H1 (cell line): ENCODE results near the gene MYO15A. TPM values are rescaled to one million over a fixed set of nuclear protein-coding genes. Genes with fewer than 3 reads are reported as not detected.

Source experiments
- CTCF ChIA-PET: fragments of 300-600 bp; sonication (Branson Sonifier 250); formaldehyde crosslinking; loops from one replicate; lab custom pipeline; 2021; ENCODE audit not compliant: partially characterized antibody; lab: Charles Lee
- POLR2A ChIA-PET: fragments of 300-600 bp; sonication (Branson Sonifier 250); formaldehyde crosslinking; loops from one replicate; lab custom pipeline; 2021; ENCODE audit warnings: inconsistent platforms; ENCODE audit not compliant: partially characterized antibody; lab: Charles Lee
- DNase-seq, 2 experiments: peaks; one replicate each; pipeline versions ENCODE4 v3.0.0 to v3.0.0-alpha.2; 2010 to 2022; ENCODE audit warnings: low spot score in 2 of 2, low read depth in 1 of 2, mixed read lengths in 1 of 2
- FAIRE-seq: peaks from 2 replicates; lab custom pipeline; 2011; peaks lifted over from hg19 to GRCh38; lab: Jason Lieb, UNC
- H2AFZ ChIP-seq: 2 replicates; pipeline ENCODE4 v1.8.1; 2012; ENCODE audit warnings: low read length, inconsistent platforms
- H2AK5ac ChIP-seq: 2 replicates; pipeline ENCODE4 v1.6.1; 2013; ENCODE audit warnings: low read depth, low read length
- H2BK120ac ChIP-seq: replicated peaks from 2 replicates; pipeline ENCODE3; 2013; ENCODE audit warnings: low read depth, low read length, inconsistent platforms
- H2BK12ac ChIP-seq: 2 replicates; pipeline ENCODE4 v1.6.1; 2013; ENCODE audit warnings: low read depth, low read length
- H2BK15ac ChIP-seq: 2 replicates; pipeline ENCODE4 v1.6.1; 2013; ENCODE audit warnings: low read length
- H2BK20ac ChIP-seq: 2 replicates; pipeline ENCODE4 v1.6.1; 2013; ENCODE audit warnings: low read length
- H2BK5ac ChIP-seq: 2 replicates; pipeline ENCODE4 v1.6.1; 2013; ENCODE audit warnings: low read depth, low read length
- H3K14ac ChIP-seq: 2 replicates; pipeline ENCODE4 v1.6.1; 2013; ENCODE audit warnings: inconsistent platforms; ENCODE audit not compliant: insufficient read length
- H3K18ac ChIP-seq: 2 replicates; pipeline ENCODE4 v1.6.1; 2013; ENCODE audit warnings: low read length; ENCODE audit errors: extremely low read depth
- H3K23ac ChIP-seq: 2 replicates; pipeline ENCODE4 v1.6.1; 2013; ENCODE audit warnings: inconsistent platforms; ENCODE audit not compliant: insufficient read length
- H3K23me2 ChIP-seq: 2 replicates; pipeline ENCODE4 v1.6.1; 2013; ENCODE audit warnings: low read depth, low read length
- H3K27ac ChIP-seq: 2 replicates; pipeline ENCODE4 v1.6.1; 2011; ENCODE audit warnings: low read depth, low read length, inconsistent platforms
- H3K27me3 ChIP-seq, 4 experiments: replicated peaks in 1 of 4; 1 replicate in 1 of 4; 2 replicates in 3 of 4; pipeline versions ENCODE4 v1.6.1 to v1.8.1; 2011 to 2013; ENCODE audit warnings: low read length in 3 of 4, mild to moderate bottlenecking in 3 of 4, inconsistent platforms in 2 of 4, mixed read lengths in 2 of 4, moderate library complexity in 1 of 4; ENCODE audit not compliant: control insufficient read depth in 3 of 4, insufficient read depth in 3 of 4; ENCODE audit errors: extremely low read depth in 1 of 4
- H3K36me3 ChIP-seq, 4 experiments: 2 replicates each; pipeline versions ENCODE4 v1.6.1 to v1.8.1; 2011 to 2013; ENCODE audit warnings: mild to moderate bottlenecking in 4 of 4, low read length in 3 of 4, moderate library complexity in 2 of 4, control low read depth in 1 of 4, inconsistent platforms in 1 of 4; ENCODE audit not compliant: insufficient read depth in 4 of 4, control insufficient read depth in 2 of 4
- H3K4ac ChIP-seq: replicated peaks from 2 replicates; pipeline ENCODE3; 2013; ENCODE audit warnings: low read length, low read depth, mixed read lengths, inconsistent platforms; ENCODE audit not compliant: insufficient read length
- H3K4me1 ChIP-seq, 4 experiments: replicated peaks in 1 of 4; 1 replicate in 1 of 4; 2 replicates in 3 of 4; pipeline versions ENCODE4 v1.6.1 to v1.8.1; 2011 to 2013; ENCODE audit warnings: low read length in 3 of 4, inconsistent platforms in 2 of 4, mixed read lengths in 1 of 4; ENCODE audit not compliant: insufficient read depth in 4 of 4, control insufficient read depth in 3 of 4
- H3K4me2 ChIP-seq, 2 experiments: 2 replicates each; pipeline versions ENCODE4 v1.6.1 to v1.8.1; 2011 to 2013; ENCODE audit warnings: low read depth in 2 of 2, low read length in 2 of 2, control low read depth in 1 of 2, inconsistent platforms in 1 of 2, mild to moderate bottlenecking in 1 of 2; ENCODE audit not compliant: insufficient read depth in 1 of 2
- H3K4me3 ChIP-seq, 4 experiments: fragments of 200-600, 300-600 bp in 1 of 4; sonication (generic), shearing (Covaris generic), sonication (Bioruptor Twin) in 1 of 4; 2 replicates each; pipeline versions ENCODE4 v1.5.1 to v1.8.1; 2011 to 2016; ENCODE audit warnings: low read length in 4 of 4, low read depth in 3 of 4, control low read depth in 2 of 4, inconsistent platforms in 2 of 4, mild to moderate bottlenecking in 2 of 4, mixed read lengths in 1 of 4, moderate library complexity in 1 of 4; ENCODE audit not compliant: insufficient read depth in 2 of 4; ENCODE audit errors: extremely low read depth in 1 of 4
- H3K56ac ChIP-seq: replicated peaks from 2 replicates; pipeline ENCODE3; 2013; ENCODE audit warnings: low read depth, mild to moderate bottlenecking, mixed read lengths, low read length, inconsistent platforms; ENCODE audit not compliant: insufficient read length
- H3K79me1 ChIP-seq: 2 replicates; pipeline ENCODE4 v1.6.1; 2013; ENCODE audit warnings: low read depth, low read length, control low read depth
- H3K79me2 ChIP-seq, 2 experiments: 2 replicates each; pipeline versions ENCODE4 v1.6.1 to v1.8.1; 2012 to 2013; ENCODE audit warnings: low read length in 2 of 2, mild to moderate bottlenecking in 2 of 2, inconsistent platforms in 1 of 2; ENCODE audit not compliant: insufficient read depth in 2 of 2, control insufficient read depth in 1 of 2
- H3K9ac ChIP-seq, 4 experiments: replicated peaks in 1 of 4; 1 replicate in 1 of 4; 2 replicates in 3 of 4; pipeline versions ENCODE4 v1.6.1 to v1.8.1; 2011 to 2013; ENCODE audit warnings: low read depth in 3 of 4, low read length in 3 of 4, control low read depth in 2 of 4, mild to moderate bottlenecking in 2 of 4, moderate library complexity in 2 of 4, inconsistent platforms in 1 of 4; ENCODE audit errors: extremely low read depth in 1 of 4
- H3K9me3 ChIP-seq, 2 experiments: 2 replicates each; pipeline versions ENCODE4 v1.6.1 to v1.8.1; 2012 to 2013; ENCODE audit warnings: mild to moderate bottlenecking in 2 of 2, moderate library complexity in 2 of 2, control low read depth in 1 of 2, inconsistent platforms in 1 of 2, low read depth in 1 of 2, low read length in 1 of 2, mixed read lengths in 1 of 2; ENCODE audit not compliant: insufficient read depth in 2 of 2
- H4K20me1 ChIP-seq, 2 experiments: replicated peaks in 1 of 2; 2 replicates each; pipeline versions ENCODE3 to v1.8.1; 2011 to 2013; ENCODE audit warnings: inconsistent platforms in 2 of 2, low read length in 2 of 2, mild to moderate bottlenecking in 1 of 2; ENCODE audit not compliant: insufficient read depth in 2 of 2, control insufficient read depth in 1 of 2
- H4K5ac ChIP-seq: 2 replicates; pipeline ENCODE4 v1.6.1; 2013; ENCODE audit warnings: low read length, low read depth, mixed read lengths, inconsistent platforms; ENCODE audit not compliant: insufficient read length
- H4K8ac ChIP-seq: 2 replicates; pipeline ENCODE4 v1.8.0; 2013; ENCODE audit warnings: mild to moderate bottlenecking, moderate library complexity, low read length, inconsistent platforms; ENCODE audit not compliant: insufficient read depth; ENCODE audit errors: extremely low read depth
- H4K91ac ChIP-seq: replicated peaks from 2 replicates; pipeline ENCODE3; 2013; ENCODE audit warnings: low read length, mixed read lengths, inconsistent platforms; ENCODE audit not compliant: insufficient read length
- CBX5 ChIP-seq: fragments of 300-800, 300-1000 bp; sonication (generic); IDR thresholded peaks from 2 replicates; pipeline ENCODE4 v1.7.1; 2016; ENCODE audit warnings: antibody characterized with exemption, low read length, low read depth
- KDM4A ChIP-seq: IDR thresholded peaks from one replicate; pipeline ENCODE4 v1.7.1; 2012; ENCODE audit warnings: low read depth, mild to moderate bottlenecking, moderate library complexity, low read length, inconsistent platforms; ENCODE audit not compliant: severe bottlenecking
- MAFK ChIP-seq: IDR thresholded peaks from 2 replicates; pipeline ENCODE4 v1.6.1; 2012; ENCODE audit warnings: low read depth, mild to moderate bottlenecking, improper control_type of control experiment, low read length
- NANOG ChIP-seq: IDR thresholded peaks from 2 replicates; pipeline ENCODE4 v1.6.1; 2011; ENCODE audit warnings: low read length, low read depth, mild to moderate bottlenecking, inconsistent platforms; ENCODE audit not compliant: insufficient read depth, poor library complexity, severe bottlenecking
- RNF2 ChIP-seq: fragments of 200-900, 300-1000 bp; sonication (generic); IDR thresholded peaks from 2 replicates; pipeline ENCODE4 v1.7.1; 2016; ENCODE audit warnings: borderline replicate concordance, low read depth, mild to moderate bottlenecking, antibody characterized with exemption, low read length; ENCODE audit not compliant: poor library complexity, severe bottlenecking; ENCODE audit errors: missing control alignments
- SAP30 ChIP-seq: fragments of 300-600 bp; sonication (generic); IDR thresholded peaks from 2 replicates; pipeline ENCODE4 v1.7.1; 2012; ENCODE audit warnings: low read length, moderate library complexity, mild to moderate bottlenecking, inconsistent platforms; ENCODE audit not compliant: insufficient read depth, insufficient replicate concordance
- SIN3A ChIP-seq, 2 experiments: IDR thresholded peaks in 1 of 2; conservative IDR thresholded peaks in 1 of 2; 2 replicates each; pipeline ENCODE4 v1.6.1; 2011 to 2012; ENCODE audit warnings: low read length in 2 of 2, improper control_type of control experiment in 1 of 2, low read depth in 1 of 2, mild to moderate bottlenecking in 1 of 2
- SP1 ChIP-seq: IDR thresholded peaks from 2 replicates; pipeline ENCODE4 v1.6.1; 2011; ENCODE audit warnings: low read depth, low read length
- SUZ12 ChIP-seq: fragments of 200-600 bp; sonication (generic); IDR thresholded peaks from 2 replicates; pipeline ENCODE4 v1.6.1; 2012; ENCODE audit warnings: mild to moderate bottlenecking, inconsistent platforms, low read length, moderate library complexity, mixed read lengths
- WGBS, 2 experiments: shearing (Covaris generic) in 1 of 2; methylation state at CpG; one replicate each; pipeline versions ENCODE4 v1.1.6 to v1.1.7; 2013 to 2015; ENCODE audit warnings: low lambda C conversion rate in 2 of 2, mixed read lengths in 2 of 2, inconsistent platforms in 1 of 2, low coverage in 1 of 2, missing lambda C conversion rate in 1 of 2; ENCODE audit not compliant: insufficient replicate concordance in 2 of 2, insufficient coverage in 1 of 2, insufficient read length in 1 of 2; ENCODE audit errors: extremely low coverage in 1 of 2, missing lambda C conversion rate in 1 of 2; 5-methylcytosine and 5-hydroxymethylcytosine counted together
- polyA plus RNA-seq, 7 experiments: library from polyadenylated mRNA; depleted of rRNA in 3 of 7; stranded (reverse) in 5 of 7; unstranded in 2 of 7; fragments of >200 nt in 5 of 7; fragments of 200-250 nt in 2 of 7; gene quantifications; 1 replicate in 5 of 7; 2 replicates in 1 of 7; 4 replicates in 1 of 7; pipeline versions ENCODE4 v1.2.1 to v1.2.3, GENCODE V29; 2011 to 2013; ENCODE audit warnings: missing spikeins in 2 of 7, mixed read lengths in 2 of 7
- total RNA-seq: library from RNA; stranded (reverse); fragmentation: NEBNext Ultra II Directional; extraction: Animal tissue kit (Norgen Biotek cat#: 25700); gene quantifications from 2 replicates; pipeline ENCODE4 v1.2.1, GENCODE V29; 2021
- TF ChIP-seq, protein P1 (sequence below): IDR thresholded peaks from 2 replicates; pipeline ENCODE4 v1.6.1; 2012; ENCODE audit warnings: inconsistent platforms
- TF ChIP-seq, protein P2 (sequence below): IDR thresholded peaks from 2 replicates; pipeline ENCODE4 v1.6.1; 2011; ENCODE audit warnings: low read depth, mild to moderate bottlenecking, low read length; ENCODE audit not compliant: insufficient read depth

The MYO15A gene
- total and polyA plus RNA-seq, 2 of the 8 experiments (the other 6 are each of a cell fraction or from before 2014, with no cell fraction given): 1.6 to 4.2 TPM

DNA sequence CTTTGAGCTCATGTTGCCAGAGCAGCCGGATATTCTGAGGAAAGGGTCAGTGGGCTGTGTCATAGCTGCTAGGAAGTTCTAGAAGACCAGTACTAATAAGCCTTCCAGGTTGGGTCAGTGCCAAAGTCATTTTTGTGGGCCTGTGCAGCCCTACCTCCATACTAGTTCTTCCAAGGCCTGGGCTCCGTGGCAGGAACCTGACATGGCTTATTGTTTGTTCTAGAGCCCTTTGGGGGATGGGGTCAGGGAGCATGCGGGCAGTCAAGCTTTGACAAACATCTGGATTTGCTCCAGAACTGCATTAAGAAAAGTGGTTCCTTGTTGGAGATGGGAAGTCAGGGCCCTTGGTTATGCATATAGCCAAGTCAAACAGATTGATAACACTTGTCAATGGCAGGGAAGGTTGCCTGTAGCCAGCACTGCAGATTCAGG lies 82.7 kb downstream of the MYO15A start:
- no peak overlapping the region for H4K91ac ChIP-seq
- H3K9me3 ChIP-seq: no peaks in the 10 kb centered on the region
- H3K14ac ChIP-seq: no peak overlapping the region
- no peak overlapping the region for H3K4me3 ChIP-seq
- FAIRE-seq: no peak
- TF ChIP-seq, protein P1, sequence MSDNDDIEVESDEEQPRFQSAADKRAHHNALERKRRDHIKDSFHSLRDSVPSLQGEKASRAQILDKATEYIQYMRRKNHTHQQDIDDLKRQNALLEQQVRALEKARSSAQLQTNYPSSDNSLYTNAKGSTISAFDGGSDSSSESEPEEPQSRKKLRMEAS: no peak
- no peak for TF ChIP-seq RNF2
- TF ChIP-seq, protein P2, sequence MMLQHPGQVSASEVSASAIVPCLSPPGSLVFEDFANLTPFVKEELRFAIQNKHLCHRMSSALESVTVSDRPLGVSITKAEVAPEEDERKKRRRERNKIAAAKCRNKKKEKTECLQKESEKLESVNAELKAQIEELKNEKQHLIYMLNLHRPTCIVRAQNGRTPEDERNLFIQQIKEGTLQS: no peak
- no peak for TF ChIP-seq SIN3A (conservative IDR thresholded peaks at IDR 0.05 in 1 of 2, IDR thresholded peaks at IDR 0.05 in 1 of 2; ENCODE audit: low read depth in 1 of 2, low read length in 2 of 2)
- no peak for TF ChIP-seq NANOG
- TF ChIP-seq SP1: no peak
- no peak for TF ChIP-seq CBX5
- TF ChIP-seq SAP30: no peak
- no peak for TF ChIP-seq MAFK
- no peak for TF ChIP-seq SUZ12
- no peak for TF ChIP-seq KDM4A
- H2BK5ac ChIP-seq: no peak overlapping the region
- peaks cover 15 to 32% (median 23%) of the 10 kb centered on the region in 4 experiments; a peak in 7 of 8 replicates for H3K36me3 ChIP-seq
- peaks cover 0 to 4% (median 2%) of the 10 kb centered on the region in 4 experiments; a peak in 4 of 7 replicates for H3K4me1 ChIP-seq
- H3K23ac ChIP-seq: no peak overlapping the region
- H3K18ac ChIP-seq: no peak overlapping the region
- ChIA-PET POLR2A (interaction anchor here (0.5 to 4.8 kb wide), 4 partner anchors 8 to 33 kb away, joined by 3 to 20 read pairs (median 8); partner anchors contain the start of gene ALKBH5), CTCF (interaction anchor here (0.5 to 11.2 kb wide), 12 partner anchors 11 to 137 kb away, joined by 3 to 122 read pairs (median 7); no protein-coding TSS in a partner anchor)
- WGBS, 2 experiments: 85% methylated on average over 3 of the region's 3 CpGs; no CpG with 5 or more reads in 1 of the 2 experiments
- H4K8ac ChIP-seq: no peak overlapping the region
- H2BK120ac ChIP-seq: no peak overlapping the region
- no peaks in the 10 kb centered on the region for H3K27me3 ChIP-seq
- H4K20me1 ChIP-seq: peaks cover 31 to 34% of the 10 kb centered on the region in 2 experiments
- no peak overlapping the region for H2BK12ac ChIP-seq
- H3K56ac ChIP-seq: no peak overlapping the region
- no peak overlapping the region for H3K9ac ChIP-seq
- H3K27ac ChIP-seq: no peak overlapping the region
- no peak overlapping the region for H4K5ac ChIP-seq
- peaks cover 38% of the 10 kb centered on the region for H3K79me1 ChIP-seq
- no peaks in the 10 kb centered on the region; the same call in 1 of the 2 replicates for H3K23me2 ChIP-seq
- no peak overlapping the region for H3K4ac ChIP-seq
- H2AFZ ChIP-seq: no peak overlapping the region
- no peak overlapping the region for H2AK5ac ChIP-seq
- no peak overlapping the region for H2BK20ac ChIP-seq
- DNase-seq: no peak
- H3K79me2 ChIP-seq: peaks cover 38 to 85% of the 10 kb centered on the region in 2 experiments
- no peak overlapping the region for H3K4me2 ChIP-seq
- H2BK15ac ChIP-seq: no peak overlapping the region
